ENCODE measurements around the gene AARS2.

DNA sequence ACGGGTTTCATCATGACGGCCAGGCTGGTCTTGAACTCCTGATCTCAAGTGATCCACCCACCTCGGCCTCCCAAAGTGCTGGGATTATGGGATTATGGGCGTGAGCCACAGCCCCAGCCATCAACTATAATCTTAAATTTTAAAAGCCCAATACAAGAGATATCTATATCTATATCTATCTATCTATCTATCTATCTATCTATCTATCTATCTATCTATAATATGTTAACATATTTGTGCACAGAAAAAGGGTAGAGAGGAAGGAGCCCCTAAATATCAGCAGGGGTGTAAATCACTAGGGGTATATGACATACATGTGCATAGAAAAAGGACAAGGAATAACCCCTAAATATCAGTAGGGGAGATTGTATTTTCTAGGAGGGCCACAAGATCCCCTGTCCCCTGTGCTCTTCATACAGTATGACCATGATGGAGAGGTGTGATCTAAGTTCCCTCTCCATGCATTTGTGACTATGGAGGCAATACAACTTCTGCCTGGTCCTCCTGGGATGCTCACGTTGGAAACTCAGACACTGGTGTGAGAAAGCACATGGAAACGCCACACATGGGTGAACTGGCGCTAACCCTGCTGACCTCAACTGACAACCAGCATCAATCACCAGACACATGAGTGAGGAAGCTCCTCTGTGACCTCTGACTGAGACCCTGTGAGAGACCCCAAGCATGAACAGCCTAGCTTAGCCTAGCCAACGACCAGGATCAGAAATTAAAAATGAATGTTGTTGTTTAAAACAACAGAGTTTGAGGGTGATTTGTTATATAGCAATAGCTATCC lies 28.1 kb upstream of the AARS2 start:
- TF ChIP-seq POLR2A (IDR thresholded peaks at IDR 0.05) (no peak), POLR2AphosphoS5 (IDR thresholded peaks at IDR 0.05) (no peak)
- TF ChIP-seq, protein P1, sequence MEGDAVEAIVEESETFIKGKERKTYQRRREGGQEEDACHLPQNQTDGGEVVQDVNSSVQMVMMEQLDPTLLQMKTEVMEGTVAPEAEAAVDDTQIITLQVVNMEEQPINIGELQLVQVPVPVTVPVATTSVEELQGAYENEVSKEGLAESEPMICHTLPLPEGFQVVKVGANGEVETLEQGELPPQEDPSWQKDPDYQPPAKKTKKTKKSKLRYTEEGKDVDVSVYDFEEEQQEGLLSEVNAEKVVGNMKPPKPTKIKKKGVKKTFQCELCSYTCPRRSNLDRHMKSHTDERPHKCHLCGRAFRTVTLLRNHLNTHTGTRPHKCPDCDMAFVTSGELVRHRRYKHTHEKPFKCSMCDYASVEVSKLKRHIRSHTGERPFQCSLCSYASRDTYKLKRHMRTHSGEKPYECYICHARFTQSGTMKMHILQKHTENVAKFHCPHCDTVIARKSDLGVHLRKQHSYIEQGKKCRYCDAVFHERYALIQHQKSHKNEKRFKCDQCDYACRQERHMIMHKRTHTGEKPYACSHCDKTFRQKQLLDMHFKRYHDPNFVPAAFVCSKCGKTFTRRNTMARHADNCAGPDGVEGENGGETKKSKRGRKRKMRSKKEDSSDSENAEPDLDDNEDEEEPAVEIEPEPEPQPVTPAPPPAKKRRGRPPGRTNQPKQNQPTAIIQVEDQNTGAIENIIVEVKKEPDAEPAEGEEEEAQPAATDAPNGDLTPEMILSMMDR (IDR thresholded peaks at IDR 0.05), result no peak
